22Rv1 (cell line): ENCODE results near the gene CABP1.
A peak's percentile ranks its signal among the peaks of the same experiment; 100 is the strongest.

Source experiments
- H3K27ac ChIP-seq: fragments of 450-650 bp; 2 replicates; pipeline ENCODE4 v1.5.1; 2017
- CTCF ChIP-seq: fragments of 450-650 bp; IDR thresholded peaks from 2 replicates; pipeline ENCODE4 v1.5.1; 2017; ENCODE audit warnings: mild to moderate bottlenecking
- ZFX ChIP-seq: fragments of 450-650 bp; IDR thresholded peaks from 2 replicates; pipeline ENCODE4 v1.6.1; 2017; ENCODE audit warnings: antibody characterized with exemption, borderline replicate concordance

The CABP1 gene

GRCh38 chr12:120677765-120678473 lies 37.5 kb downstream of the CABP1 start:
- no peak for TF ChIP-seq ZFX
- no peak for TF ChIP-seq CTCF
- peak overlapping the region; percentile 76 for H3K27ac ChIP-seq

- TF ChIP-seq ZFX (no peak), CTCF (no peak)
Measured at GRCh38 chr12:120678572-120678971, 38.1 kb downstream of the CABP1 start.

GRCh38 chr12:120680165-120680738 lies 39.8 kb downstream of the CABP1 start:
- H3K27ac ChIP-seq = no peak overlapping the region
- no peak for TF ChIP-seq ZFX
- TF ChIP-seq CTCF = no peak

More at GRCh38 chr12:120678572-120678971, 38.1 kb downstream of the CABP1 start:
- peak overlapping the region; percentile 76 for H3K27ac ChIP-seq

- peak overlapping the region; percentile 98 for H3K27ac ChIP-seq
- TF ChIP-seq CTCF = no peak
- no peak for TF ChIP-seq ZFX
Measured at GRCh38 chr12:120684523-120684932, 44.1 kb downstream of the CABP1 start.

GRCh38 chr12:120685522-120685921 lies 45.1 kb downstream of the CABP1 start:
- peak overlapping the region; percentile 98 for H3K27ac ChIP-seq
- TF ChIP-seq ZFX (no peak), CTCF (no peak)

- peak overlapping the region; percentile 98 for H3K27ac ChIP-seq
- TF ChIP-seq ZFX (no peak), CTCF (no peak)
Measured at GRCh38 chr12:120686151-120686689, 45.8 kb downstream of the CABP1 start.
